NCI-H1694 (cell line): ENCODE results near the gene RAPGEF1.

ENCODE experiments used
- DNase-seq: peaks from one replicate; lab custom pipeline; 2025; lab: John Stamatoyannopoulos, UW

Gene RAPGEF1

DNA sequence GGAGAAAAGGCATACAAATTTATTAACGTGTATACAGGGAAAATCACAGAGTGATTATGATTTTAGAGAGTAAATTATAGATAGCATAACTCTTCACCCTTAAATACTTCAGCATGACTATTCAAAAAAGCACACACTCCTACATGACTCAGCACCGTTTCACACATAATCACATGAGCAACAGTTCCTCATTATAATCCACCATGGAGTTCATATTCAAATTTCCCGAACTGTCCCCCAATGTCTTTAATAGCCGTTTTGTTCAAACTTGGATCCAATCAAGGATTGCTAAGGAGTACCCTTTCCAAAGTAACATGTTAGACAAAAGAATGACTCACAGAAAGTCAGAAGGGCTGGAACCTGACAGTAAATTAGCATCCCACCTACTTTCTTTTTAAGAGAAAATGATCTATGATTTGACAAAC, 32.1 kb downstream of the RAPGEF1 start:
- DNase-seq, result no peak

DNA sequence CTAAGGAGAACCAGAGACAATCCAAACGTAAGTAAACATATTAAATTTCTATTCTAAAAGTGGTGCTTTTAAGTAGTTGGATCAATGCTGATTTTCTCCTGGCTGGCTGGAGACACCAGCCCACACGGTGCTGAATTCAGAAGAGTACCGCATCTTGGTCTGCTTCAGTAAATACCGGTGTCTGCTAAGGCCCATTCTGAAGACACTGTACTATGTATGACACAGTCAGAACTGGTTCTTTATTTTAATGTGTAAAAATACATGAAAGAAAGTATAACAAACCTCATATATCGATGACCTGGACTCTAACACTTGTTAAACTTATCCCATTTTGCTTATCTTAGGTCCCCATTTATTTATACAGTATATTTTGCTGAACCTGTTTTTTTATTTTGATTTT, 32.8 kb downstream of the RAPGEF1 start:
- DNase-seq, result no peak

DNA sequence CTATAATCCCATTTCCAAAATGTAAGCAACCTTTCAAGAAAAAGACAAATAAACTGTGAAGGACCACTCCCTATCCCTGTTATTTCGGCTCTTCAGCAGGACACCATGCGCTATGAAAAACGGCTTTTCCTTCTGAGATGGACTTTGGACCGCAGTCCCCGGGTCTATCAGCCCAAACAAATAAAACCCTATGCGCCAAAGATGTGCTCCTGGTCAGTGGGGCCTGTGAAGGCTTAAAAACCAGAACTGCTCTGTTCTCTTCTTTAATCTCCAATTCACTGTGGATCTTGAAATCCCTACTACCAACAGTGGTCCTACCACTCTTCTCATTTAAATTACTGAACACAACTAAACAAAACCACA, 33.3 kb downstream of the RAPGEF1 start:
- DNase-seq, result no peak

DNA sequence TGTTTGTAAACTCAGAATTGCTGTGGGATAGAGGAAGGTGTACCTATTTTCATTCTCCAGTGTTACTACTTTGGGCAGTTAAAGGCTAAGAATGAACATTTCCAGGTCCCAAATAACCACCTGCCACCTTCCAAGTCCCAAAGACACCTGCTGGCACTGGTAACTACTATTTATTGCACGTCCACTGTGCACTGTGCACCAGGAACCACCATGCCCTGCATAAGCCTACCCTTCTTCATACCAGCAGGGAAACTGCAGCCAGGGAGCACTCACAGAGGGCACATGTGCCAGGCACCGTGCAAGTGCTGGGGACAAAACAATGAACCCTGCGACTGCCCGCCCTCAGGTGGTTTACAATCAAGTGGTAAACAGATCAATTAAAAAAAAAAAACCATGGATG, 34.9 kb downstream of the RAPGEF1 start:
- DNase-seq, result no peak

DNA sequence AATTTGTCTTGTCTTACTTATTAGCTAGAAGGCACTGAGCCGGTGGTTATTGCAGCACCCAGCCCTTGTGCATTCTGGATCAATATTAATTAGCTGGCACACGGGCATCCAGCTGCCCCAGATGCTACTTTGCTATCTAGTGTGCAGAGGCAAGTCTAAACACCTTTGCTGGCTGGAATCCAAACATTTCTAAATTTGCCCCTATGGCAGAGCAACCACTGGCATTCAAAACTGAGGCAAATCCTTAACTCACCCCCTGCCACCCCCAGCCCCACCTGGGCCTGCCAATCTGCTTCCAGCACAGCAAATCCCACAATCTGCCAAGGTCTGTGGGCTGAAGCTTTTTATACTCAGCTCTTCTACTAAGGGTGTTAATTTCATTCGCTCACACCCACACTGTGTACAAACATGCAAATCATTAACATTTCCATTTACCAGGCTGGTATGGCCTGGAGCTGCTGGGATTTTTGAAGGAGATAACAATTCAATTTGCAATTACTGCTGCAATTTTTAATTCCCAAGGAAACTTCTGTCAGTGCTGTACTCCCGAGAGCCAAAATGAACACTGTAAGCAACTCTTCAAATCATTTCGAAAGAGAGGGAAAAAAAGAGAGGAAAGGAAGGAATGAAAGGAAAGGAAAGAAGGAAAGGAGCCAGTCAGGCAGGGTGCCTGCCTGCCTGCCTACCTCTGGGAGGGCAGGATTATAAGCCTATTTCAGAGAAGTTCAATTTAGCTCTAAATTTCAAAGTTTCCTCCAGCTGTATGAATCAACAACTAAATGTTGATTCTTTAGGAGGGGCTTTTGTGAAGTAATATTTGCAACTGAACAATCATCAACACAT, 35.5 kb downstream of the RAPGEF1 start:
- peak; percentile 95 for DNase-seq

DNA sequence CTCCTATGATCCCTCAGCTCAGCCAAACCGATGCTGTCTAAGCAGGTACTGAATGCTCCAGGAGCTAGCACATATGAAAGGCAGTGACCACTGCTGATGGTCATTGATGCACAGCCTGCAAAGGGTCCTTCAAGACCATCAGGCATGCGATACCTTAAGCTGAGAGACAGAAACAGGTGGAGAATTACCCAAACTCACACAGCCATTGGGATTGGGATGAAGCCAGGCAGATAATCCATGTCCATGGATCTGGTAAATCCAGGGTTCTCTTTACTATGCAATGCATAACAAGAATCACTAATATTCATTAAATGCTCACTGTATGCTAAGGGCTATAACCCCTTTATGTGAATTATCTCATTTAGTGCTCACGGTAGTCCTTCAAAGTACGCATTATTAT, 36.2 kb downstream of the RAPGEF1 start:
- DNase-seq, result no peak

DNA sequence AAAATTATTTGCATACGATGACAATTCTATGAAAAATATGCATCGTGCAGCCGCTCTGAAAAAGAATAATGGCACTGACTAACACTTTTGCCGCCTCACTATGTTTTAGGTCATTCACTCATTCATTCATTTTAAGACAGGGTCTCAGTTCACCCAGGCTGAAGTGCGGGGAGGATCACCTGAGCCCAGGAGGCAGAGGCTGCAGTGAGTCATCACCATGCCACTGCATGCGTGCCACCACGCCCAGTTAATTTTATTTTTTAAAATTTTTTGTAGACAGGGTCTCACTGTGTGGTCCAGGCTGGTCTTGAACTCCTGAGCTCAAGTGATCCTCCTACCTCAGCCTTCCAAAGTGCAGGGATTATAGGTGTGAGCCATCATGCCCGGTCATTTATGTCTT, 37.0 kb downstream of the RAPGEF1 start:
- DNase-seq, result no peak

- no peak for DNase-seq
Observed at GRCh38 chr9:131701789-131702337, 38.0 kb downstream of the RAPGEF1 start.

DNA sequence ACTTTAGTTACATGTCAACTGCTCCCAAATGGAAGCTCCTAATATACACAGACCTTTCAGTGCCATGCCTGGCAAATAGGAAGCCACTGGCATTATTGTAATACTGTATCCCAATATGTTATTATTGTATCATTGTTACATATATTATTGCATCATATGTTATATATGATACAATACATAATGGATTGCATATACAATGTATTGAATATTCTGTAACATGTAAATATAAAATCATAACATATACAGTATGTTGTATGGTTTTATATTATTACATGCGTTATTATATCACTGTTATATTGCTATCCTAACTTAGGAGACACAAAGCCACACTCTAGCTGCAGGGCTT, 38.5 kb downstream of the RAPGEF1 start:
- DNase-seq, result no peak

GRCh38 chr9:131700765-131701435, 39.0 kb downstream of the RAPGEF1 start:
- no peak for DNase-seq

- DNase-seq, result no peak
Observed at GRCh38 chr9:131700076-131700475, 39.8 kb downstream of the RAPGEF1 start.

GRCh38 chr9:131698618-131698985, 41.3 kb downstream of the RAPGEF1 start:
- DNase-seq, result no peak

GRCh38 chr9:131697908-131698617, 41.8 kb downstream of the RAPGEF1 start:
- DNase-seq, result no peak

- DNase-seq, result no peak
Observed at GRCh38 chr9:131697097-131697496, 42.8 kb downstream of the RAPGEF1 start.

GRCh38 chr9:131695836-131696460, 43.9 kb downstream of the RAPGEF1 start:
- DNase-seq, result no peak

DNA sequence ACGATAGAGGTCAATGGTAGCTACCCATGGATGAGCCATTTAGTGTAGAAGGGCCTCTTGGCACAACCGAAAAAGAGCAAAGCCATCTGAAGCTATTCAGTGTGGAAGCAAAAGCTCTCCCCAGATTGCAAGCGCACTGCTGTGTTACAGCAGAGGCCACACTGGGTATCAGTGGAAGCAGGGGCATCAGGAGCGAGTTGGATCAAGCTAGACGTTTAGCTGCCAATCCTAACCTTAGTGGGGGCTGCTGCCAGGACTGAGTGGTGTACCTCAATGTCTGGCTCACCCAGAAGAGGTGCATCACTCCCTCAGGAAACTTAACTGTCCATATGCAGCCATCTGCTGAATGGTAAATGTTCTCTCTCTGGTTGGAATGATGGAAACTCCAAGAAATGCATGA, 44.5 kb downstream of the RAPGEF1 start:
- no peak for DNase-seq

DNA sequence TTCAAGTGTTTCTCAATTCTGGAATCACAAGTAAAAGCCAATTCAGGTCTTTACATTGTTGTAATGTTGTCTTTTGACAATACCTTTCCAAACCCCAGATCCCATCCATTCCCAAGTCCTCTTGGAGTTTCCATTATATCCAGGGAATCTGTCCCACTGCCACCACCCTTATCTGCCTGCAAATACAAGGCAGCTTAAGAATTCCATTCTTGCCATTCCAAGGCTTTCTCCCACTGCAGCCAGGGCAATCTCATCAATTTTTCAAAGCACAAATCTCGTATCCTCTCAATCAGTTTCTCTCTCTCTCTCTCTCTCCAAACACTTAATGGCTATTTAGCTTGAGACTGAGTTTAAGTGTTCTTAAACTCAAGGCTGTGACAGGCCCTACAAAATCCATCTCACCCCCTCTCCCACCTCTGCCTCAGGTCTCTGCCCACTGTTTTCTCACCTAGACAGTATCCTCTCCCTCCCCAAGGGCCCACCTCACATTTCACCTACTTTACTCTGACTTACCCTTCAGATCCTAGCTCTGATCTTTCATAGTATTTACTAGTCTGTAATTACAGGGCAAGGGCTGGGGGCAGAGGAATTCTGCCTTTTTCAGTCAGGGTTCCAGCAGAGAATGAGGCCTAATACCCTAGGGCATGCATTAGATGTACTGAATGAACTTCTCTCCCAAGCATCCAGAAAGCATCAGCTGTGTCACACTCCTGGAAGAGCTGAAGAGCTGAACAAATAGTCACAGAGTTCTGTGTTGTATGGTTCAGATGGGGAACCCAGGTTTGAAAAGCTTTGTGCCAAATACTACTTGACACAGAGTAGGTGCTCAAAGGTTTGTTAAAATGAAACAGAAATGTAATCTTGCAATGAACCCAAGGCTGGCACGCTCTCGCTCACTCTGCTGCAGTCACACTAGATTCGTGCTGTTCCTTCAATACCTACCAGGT, 46.0 kb downstream of the RAPGEF1 start:
- DNase-seq, result no peak

DNA sequence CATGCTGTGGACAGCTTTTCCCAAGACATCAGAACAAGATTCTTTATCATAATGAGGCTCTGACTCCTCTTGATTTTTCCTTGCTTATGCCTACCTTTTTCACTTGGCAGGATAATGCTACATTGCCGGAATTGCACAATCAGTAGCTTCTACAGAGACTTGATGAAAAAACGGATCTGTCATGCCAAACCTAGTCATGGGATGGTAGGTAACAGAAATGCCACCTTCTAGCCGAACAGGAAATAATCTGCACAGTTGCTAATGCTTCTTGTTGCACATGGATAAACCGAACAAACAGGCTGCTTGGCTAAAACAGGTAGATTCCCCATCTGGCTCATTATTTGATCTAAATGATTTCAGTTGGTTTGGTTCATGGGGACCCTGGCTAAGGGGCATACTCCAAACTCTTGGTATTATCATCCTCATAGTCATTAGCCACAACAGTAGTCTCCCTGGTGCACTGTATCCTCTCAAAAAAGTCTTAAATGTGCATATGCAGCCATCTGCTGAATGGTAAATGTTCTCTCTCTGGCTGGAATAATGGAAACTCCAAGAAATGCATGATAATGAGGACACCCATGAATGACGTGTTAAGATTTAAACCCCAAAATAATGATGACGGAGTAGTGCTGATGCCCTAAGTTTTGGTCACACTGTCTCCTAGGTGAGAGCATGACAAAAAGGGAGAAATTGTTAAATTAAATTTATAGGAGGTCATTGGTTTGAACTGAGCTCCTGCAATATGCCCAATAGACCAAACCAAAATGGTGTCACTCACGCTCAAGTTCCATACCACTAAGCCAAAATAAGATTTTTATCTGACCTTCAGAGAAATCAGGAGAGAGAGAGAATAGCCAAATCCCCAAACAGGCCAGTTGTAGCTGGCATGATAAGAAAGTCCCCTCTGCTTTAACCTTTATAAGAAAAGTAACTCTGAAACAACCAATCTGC, 47.0 kb downstream of the RAPGEF1 start:
- DNase-seq, result no peak

GRCh38 chr9:131691969-131692611, 47.8 kb downstream of the RAPGEF1 start:
- no peak for DNase-seq
